Mucosa of gallbladder (tissue), 1 donor: ENCODE results near the gene TP73. TPM values are rescaled to one million over a fixed set of nuclear protein-coding genes. Genes with fewer than 3 reads are reported as not detected.

ENCODE experiments used
- DNase-seq: peaks from one replicate; pipeline ENCODE4 v3.0.0-alpha.2; 2020; ENCODE audit warnings: low spot score
- total RNA-seq: library from RNA; stranded (reverse); gene quantifications from one replicate; pipeline ENCODE4 v1.2.1, GENCODE V29; 2021
- donor health status: DM: no; HTN: no; CAD: no.

TP73 gene
- total RNA-seq, 1 donor from 2014 or later, result 0.17 TPM

GRCh38 chr1:3672231-3672970 lies 20.1 kb downstream of the TP73 start:
- no peak for DNase-seq

- DNase-seq, result no peak
Observed at GRCh38 chr1:3672971-3673361, 20.6 kb downstream of the TP73 start.

DNA sequence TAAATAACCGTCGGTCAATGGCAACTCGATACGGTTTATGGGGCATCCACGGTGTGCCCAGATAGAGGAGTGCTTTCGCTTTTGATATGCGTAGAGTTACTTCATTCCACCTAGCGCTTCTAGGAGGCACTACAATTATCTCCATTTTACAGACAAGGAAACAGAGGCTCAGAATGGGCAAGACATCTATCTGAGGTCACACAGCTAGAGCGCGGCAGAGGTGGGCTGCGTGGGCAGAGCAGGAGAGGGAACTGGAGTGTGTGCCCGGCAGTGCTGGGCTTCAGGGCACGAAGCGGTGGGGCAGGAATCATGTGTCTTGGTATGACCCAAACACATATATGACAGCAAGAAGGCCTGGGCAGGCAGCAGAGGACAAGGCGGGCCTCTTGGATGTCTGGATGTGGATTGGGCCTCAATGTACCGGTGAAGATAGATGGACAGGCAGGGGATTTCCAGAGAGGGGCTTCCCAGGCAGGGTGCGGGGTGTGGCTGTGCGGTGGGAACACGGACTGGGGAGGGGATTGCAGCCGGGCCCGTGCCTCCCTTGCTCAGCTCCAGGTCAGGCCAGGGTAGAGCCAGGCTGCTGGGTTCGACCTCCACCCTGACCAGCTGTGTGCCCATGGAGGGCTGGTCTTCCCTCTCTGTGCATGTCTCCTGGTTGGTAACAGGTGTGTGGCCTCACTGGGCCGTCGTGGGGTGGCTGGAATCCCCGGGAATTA lies 21.2 kb downstream of the TP73 start:
- no peak for DNase-seq

GRCh38 chr1:3674100-3675094 lies 22.1 kb downstream of the TP73 start:
- DNase-seq, result no peak

DNA sequence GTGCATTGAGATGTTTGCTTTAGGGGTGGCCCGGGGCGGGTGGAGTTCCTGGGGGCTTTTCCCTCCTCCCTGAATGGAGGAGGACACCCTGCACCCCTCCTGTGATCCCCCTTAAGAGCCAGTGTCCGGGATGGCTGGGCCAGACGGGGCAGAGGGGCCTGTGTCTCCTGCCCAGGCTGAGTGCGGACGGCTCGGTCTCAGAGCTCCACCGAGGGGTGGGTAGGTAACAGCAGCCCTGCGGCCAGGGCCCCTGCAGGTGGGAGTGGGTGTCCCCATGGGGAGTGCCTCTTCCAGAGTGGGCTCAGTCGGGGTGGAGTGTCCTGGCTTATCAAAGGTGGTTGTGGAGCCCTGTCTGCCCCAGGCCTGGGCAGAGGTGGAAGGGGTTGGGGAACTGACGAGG lies 23.1 kb downstream of the TP73 start:
- no peak for DNase-seq

DNA sequence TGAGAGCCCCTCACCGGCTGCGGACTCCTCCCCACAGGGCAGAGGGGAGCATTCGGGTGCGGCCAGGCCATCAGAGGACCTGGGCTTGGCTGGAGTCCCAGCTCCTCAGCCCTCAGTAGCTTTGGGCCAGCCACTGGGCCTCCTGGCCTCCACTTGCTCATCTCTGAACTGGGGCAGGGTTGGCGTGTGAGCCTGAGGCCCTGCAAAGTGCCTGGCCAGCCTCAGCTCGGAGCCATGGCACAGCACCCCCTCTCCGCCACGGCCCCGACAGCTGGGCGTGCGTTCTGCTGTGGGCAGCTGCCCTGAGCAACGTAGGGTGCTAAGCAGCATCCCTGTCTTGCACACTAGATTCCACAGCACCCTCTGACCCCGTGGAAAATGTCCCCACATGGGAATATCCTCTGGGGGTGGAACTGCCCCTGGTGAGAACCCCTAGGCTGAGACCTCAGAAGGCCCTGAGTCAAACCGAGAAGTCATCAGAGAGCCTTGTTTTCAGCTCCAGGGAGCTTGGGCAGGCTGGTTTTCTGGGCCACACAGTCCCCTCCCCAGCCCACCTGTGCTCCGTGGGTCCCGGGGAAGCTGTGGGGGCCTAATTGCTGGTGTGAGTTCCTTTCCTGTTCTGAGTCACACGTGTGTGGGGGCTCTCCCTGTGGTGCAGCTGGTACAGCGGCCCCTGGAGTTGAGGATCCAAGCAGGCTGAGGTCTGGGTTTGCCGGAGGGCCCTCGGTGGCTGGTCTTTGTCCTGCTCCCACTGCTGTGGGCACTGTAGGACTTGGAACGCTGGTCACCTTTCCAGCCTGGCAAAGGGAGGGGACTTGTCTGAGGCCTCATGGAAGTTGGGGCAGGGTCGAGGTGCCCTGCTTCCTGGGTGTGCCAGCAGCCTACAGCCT lies 24.5 kb downstream of the TP73 start:
- DNase-seq, result no peak

DNA sequence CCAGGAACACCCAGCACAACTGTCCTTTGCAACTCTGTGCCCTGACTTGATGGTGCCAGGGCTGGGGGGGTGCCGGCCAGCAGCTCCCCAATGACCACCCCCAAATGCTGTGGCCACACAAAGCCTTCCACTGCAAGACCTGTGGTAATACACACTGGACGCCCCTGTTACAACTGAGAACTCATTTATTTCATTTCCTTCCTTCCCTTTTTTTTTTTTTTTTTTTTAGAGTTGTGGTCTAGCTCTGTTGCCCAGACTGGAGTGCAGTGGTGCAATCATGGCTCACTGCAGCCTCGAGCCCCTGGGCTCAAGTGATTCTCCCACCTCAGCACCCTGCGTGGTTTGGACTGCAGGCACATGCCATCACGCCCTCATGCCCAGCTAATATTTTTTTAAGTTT lies 25.2 kb downstream of the TP73 start:
- DNase-seq, result no peak

DNA sequence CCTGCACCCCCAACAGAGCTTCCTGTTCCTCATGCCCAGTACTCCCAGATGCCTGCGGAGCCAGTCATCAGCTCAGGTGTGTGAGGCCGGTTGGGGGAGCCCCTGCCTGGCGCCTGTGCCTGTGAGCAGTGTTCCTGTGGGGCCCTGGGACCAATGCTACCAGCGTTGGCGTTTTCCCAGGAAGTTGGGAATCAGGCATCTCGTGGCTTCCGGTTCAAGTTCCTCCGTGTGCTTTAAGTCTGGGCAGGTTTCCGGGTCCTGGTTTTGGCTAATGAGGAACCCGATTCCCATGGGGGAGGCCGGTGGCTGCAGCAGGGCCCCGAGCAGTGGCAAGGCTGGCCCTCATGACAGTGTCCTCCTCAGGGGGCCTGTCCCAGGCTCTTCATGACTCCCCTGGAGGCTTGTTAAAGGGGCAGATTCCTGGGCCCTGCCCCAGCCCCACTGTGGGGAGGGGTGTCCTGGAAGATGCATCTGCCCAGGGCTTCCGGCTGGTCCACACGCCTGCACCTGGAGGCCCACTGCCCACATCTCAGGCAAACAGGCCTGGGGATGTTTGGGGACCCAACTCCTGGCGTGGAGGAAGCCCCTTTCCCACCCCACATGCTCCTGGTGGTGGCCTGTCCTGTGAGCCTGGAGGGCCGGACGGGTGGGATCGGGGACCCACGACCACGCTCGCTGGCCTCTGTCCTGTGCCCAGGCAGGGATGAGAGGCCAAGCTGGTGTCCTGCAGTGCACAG lies 26.2 kb downstream of the TP73 start:
- DNase-seq, result no peak

DNA sequence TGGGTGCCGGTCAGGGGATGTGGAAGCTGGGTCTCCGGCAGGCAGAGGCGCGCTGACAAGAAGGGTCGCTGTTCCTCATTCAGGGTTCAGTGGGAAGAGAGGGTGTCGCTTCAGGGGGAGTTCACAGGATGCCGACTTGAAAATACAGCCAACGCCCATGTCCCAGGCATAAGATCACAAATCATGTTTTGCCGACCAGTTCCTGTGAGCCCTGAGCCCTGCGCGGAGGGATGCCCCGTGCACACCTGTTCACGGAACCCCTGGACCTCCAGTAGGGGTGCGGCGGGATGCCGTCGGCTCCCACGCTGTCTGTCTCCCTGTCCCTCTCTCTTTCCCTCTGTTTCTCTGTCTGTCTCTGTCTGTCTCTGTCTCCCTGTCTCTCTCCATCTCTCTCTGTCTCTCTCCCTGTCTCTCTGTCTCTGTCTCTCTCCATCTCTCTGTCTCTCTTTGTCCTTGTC lies 26.8 kb downstream of the TP73 start:
- no peak for DNase-seq

DNA sequence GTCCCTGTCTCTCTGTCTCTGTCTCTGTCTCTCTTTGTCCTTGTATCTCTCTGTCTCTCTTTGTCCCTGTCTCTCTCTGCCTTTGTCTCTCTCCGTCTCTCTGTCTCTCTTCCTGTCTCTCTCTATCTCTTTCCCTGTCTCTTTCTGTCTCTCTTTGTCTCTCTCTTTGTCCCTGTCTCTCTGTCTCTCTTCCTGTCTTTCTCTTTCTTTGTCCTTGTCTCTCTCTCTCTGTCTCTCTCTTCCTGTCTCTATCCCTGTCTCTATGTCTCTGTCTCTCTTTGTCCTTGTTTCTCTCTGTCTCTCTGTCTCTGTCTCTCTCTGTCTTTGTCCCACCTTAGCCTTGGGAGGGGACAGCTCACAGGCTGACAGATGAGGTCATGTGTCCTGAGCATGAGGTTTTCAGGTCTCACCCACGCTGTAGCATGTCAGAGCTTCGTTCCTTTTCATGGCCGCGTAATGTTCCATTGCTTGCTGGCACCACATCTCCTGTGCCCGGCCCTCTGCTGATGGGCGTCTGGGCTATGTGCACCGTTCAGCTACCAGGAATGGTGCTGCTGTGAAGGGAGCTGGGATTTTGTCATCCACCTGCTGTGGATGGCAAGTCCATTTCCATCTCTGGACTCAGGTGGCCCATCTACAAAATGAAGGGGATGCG lies 27.6 kb downstream of the TP73 start:
- DNase-seq, result no peak

- no peak for DNase-seq
Observed at GRCh38 chr1:3680488-3681230, 28.3 kb downstream of the TP73 start.

- DNase-seq, result no peak
Observed at GRCh38 chr1:3681231-3681897, 29.0 kb downstream of the TP73 start.

DNA sequence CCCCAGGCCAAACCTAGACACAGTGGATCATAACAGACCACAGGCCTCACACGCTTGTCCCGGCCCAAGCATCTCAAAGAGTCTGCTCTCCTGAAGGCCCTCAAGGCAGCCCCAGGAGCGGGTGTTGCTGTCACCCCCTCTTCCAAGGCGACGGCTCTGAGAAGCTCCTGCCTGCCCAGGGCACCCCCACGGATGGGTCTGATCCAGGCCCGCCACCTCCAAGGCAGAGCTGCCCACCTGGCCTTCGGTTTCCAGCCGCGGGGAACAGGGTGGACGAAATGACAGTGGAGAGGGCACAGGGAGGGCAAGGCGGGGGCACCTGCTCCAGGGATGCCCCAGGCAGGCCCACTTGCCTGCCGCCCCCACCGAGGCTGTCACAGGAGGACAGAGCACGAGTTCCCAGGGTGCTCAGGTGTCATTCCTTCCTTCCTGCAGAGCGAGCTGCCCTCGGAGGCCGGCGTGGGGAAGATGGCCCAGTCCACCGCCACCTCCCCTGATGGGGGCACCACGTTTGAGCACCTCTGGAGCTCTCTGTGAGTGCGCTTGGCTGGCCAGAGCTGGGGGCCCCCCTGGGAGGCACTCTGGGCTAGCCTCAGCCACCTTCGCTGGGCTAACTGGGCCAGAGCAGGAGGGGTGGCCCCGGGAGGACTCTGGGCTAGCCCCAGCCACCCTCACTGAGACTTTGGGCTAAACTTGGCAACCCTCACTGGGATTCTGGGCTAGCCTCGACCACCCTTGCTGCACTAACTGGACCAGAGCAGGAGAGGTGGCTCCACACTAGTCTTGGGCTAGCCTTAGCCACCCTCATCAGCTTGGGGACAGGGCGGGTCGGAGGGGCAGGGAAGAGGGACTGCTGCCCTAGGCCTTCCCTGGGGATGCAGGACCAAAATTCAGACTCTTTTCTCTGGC lies 29.8 kb downstream of the TP73 start:
- no peak for DNase-seq

DNA sequence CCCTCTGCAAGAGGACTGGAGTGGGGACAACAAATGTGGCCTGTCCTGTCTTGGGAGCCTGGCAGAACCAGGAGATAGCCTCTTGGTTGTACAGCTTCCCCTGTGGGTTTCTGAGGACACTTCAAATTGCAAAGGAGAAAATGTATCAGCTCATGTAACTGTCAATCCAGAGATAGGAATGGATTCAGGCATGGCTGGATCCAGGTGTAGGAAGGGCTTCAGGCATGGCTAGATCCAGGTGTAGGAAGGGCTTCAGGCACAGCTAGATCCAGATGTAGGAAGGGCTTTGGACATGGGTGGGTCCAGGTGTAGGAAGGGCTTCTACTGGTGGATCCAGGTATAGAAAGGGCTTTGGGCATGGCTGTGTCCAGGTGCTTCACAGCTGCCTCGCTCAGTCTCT lies 30.9 kb downstream of the TP73 start:
- DNase-seq, result no peak

- DNase-seq, result no peak
Observed at GRCh38 chr1:3683992-3684391, 31.7 kb downstream of the TP73 start.

DNA sequence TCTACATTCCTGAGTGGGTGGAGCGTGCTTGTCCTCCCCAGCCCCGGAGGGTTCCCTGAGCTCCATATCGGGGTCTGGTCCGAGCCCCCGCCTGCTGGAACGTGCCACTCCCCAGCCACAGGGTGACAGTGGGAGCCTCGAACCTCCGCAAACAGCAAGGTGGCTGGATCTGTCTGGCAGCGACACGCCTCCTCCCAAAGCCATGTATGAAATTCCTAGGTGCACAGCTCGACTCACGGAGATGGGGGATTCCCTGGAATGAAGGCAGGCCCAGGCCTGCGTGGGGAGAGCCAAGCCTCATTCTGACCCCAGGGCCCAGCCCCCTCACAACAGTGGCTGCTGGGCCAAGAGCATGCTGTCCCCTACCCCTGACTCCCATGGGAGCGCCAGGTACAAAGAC lies 32.9 kb downstream of the TP73 start:
- no peak for DNase-seq

DNA sequence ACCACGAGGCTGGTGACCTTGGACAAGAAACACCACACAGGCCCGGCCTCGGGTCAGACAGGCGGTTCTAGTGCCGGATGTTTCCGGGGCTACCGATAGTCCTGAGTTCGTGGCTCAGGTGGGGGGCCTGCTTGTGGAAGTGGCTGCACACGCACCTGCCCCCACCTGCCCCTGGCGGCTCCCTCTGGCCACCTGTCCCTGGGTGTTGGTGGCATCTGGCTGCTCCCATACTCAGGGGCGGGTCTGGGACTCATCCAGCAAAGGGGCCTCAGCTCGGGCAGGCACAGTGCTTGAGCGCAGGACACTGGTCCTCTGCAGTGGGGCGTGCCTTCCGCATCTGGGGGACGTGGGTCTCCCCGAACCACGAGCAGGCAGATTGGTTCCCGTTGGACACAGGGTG lies 33.6 kb downstream of the TP73 start:
- DNase-seq, result no peak

GRCh38 chr1:3687504-3687903 lies 35.2 kb downstream of the TP73 start:
- DNase-seq, result no peak
